HUDEP-2 (cell line): ENCODE results near the gene SLC24A5.

Source experiments
- DNase-seq, 76 experiments: peaks; one replicate each; lab custom pipeline; 2025; ENCODE audit not compliant: unreplicated experiment in 76 of 76; lab: John Stamatoyannopoulos, UW

The SLC24A5 gene

GRCh38 chr15:48185529-48185928 lies 64.7 kb downstream of the SLC24A5 start:
- DNase-seq = no peak

GRCh38 chr15:48186271-48186670 lies 65.5 kb downstream of the SLC24A5 start:
- DNase-seq = no peak

GRCh38 chr15:48190932-48191573 lies 70.3 kb downstream of the SLC24A5 start:
- DNase-seq = peak in 47 of 76 experiments; percentile 1 to 68 (median 22)

GRCh38 chr15:48191574-48192225 lies 70.9 kb downstream of the SLC24A5 start, which contains the start of gene CTXN2:
CTXN2 (plus strand) TSS chr15:48191665; CDS start chr15:48201301, 9,636 bp downstream.
- DNase-seq = no peak
